ENCODE data around the gene CDHR3.

The CDHR3 gene

GRCh38 chr7:105934572-105935185 lies 28.4 kb upstream of the CDHR3 start:
- no peaks in the 10 kb centered on the region for H3K36me3 ChIP-seq (ENCODE audit: insufficient read depth, low read length)
- H3K27me3 ChIP-seq (ENCODE audit: insufficient read depth, low read length), result no peaks in the 10 kb centered on the region
- H3K79me2 ChIP-seq (ENCODE audit: control insufficient read depth, insufficient read depth, low read length, unreplicated experiment), result no peaks in the 10 kb centered on the region
- H2AFZ ChIP-seq (ENCODE audit: low read length, unreplicated experiment), result no peak overlapping the region
- H3K27ac ChIP-seq (ENCODE audit: low read depth, low read length), result no peak overlapping the region
- H3K4me1 ChIP-seq (ENCODE audit: control insufficient read depth, insufficient read depth, low read length, unreplicated experiment), result peaks cover 25% of the 10 kb centered on the region
- no peak overlapping the region for H3K4me3 ChIP-seq (ENCODE audit: low read depth, low read length)

GRCh38 chr7:105935250-105935649 lies 27.8 kb upstream of the CDHR3 start:
- H3K4me1 ChIP-seq (ENCODE audit: control insufficient read depth, insufficient read depth, low read length, unreplicated experiment), result peaks cover 25% of the 10 kb centered on the region
- no peaks in the 10 kb centered on the region for H3K79me2 ChIP-seq (ENCODE audit: control insufficient read depth, insufficient read depth, low read length, unreplicated experiment)
- no peak overlapping the region for H3K4me3 ChIP-seq (ENCODE audit: low read depth, low read length)
- H3K36me3 ChIP-seq (ENCODE audit: insufficient read depth, low read length), result no peaks in the 10 kb centered on the region
- H2AFZ ChIP-seq (ENCODE audit: low read length, unreplicated experiment), result no peak overlapping the region
- H3K27ac ChIP-seq (ENCODE audit: low read depth, low read length), result no peak overlapping the region
- H3K27me3 ChIP-seq (ENCODE audit: insufficient read depth, low read length), result no peaks in the 10 kb centered on the region

DNA sequence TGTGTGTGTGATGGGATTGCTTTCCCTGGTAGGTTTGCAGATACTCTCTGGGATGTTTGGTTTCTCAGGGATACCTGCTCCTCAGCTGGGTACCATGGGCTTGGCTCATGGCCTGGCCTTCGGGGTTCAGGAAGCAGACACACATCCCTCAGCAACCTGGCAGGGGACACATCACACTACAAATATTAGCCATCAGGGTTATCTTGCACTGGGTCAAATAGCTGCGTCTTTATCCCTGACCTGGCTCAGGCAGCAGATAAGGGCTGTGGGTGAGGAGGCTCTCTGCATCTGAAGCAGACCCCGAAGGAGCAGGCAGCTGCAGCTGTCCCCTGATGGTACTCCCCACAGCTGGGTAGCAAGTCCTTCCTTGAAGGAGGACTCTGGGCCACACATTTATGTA lies 25.7 kb upstream of the CDHR3 start:
- Histone ChIP-seq H3K4me1 (ENCODE audit: control insufficient read depth, insufficient read depth, low read length, unreplicated experiment) (peaks cover 18% of the 10 kb centered on the region), H3K79me2 (ENCODE audit: control insufficient read depth, insufficient read depth, low read length, unreplicated experiment) (no peaks in the 10 kb centered on the region), H3K27ac (ENCODE audit: low read depth, low read length) (no peak overlapping the region), H3K4me3 (ENCODE audit: low read depth, low read length) (no peak overlapping the region), H2AFZ (ENCODE audit: low read length, unreplicated experiment) (no peak overlapping the region), H3K36me3 (ENCODE audit: insufficient read depth, low read length) (no peaks in the 10 kb centered on the region), H3K27me3 (ENCODE audit: insufficient read depth, low read length) (no peaks in the 10 kb centered on the region)

DNA sequence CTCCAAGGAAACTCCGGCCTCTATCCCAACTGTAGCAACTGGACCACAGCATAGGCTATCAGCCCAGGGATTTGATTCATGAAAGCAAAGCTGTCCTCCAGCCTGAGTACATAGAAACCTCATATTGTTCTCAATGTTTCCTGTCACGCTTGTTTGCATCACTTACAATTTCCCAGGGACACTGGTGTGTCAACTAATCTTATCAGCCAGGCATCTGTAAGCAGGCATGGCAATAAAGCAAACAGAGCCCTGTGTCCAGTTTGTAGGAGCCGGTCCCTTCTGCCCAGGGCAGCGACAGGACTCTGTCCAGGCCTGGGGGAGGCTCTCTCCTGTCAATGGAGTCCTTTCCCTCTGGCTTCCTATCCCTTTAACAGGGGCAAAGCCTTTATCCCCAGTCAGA lies 23.0 kb upstream of the CDHR3 start:
- Histone ChIP-seq H3K27ac (ENCODE audit: low read depth, low read length) (no peak overlapping the region), H3K4me3 (ENCODE audit: low read depth, low read length) (no peak overlapping the region), H3K27me3 (ENCODE audit: insufficient read depth, low read length) (peaks cover under 1% of the 10 kb centered on the region; the same call in 1 of the 2 replicates), H3K4me1 (ENCODE audit: control insufficient read depth, insufficient read depth, low read length, unreplicated experiment) (no peaks in the 10 kb centered on the region), H3K79me2 (ENCODE audit: control insufficient read depth, insufficient read depth, low read length, unreplicated experiment) (no peaks in the 10 kb centered on the region), H3K36me3 (ENCODE audit: insufficient read depth, low read length) (no peaks in the 10 kb centered on the region), H2AFZ (ENCODE audit: low read length, unreplicated experiment) (no peak overlapping the region)

DNA sequence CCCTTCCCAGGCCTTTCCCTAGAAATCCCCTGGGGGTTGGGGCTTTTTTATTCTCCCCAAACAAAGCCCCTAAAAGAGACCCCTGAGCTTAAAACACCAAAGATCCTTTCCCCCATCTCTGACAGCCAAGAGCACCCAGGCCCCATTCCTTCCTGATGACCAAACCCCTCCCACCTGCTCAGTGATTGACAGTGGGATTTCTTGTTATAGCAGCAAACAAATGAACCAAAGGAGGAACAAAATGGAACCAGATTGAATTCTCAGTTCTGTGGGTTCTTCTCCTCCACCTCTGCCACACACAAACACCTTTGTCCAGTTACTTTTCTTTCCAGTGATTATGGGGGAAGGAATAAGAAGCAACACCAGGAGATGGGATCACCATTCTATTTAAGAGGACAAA lies 21.5 kb upstream of the CDHR3 start:
- no peak overlapping the region for H3K4me3 ChIP-seq (ENCODE audit: low read depth, low read length)
- H2AFZ ChIP-seq (ENCODE audit: low read length, unreplicated experiment), result no peak overlapping the region
- no peak overlapping the region for H3K27ac ChIP-seq (ENCODE audit: low read depth, low read length)
- no peaks in the 10 kb centered on the region for H3K79me2 ChIP-seq (ENCODE audit: control insufficient read depth, insufficient read depth, low read length, unreplicated experiment)
- peaks cover 13% of the 10 kb centered on the region; the same call in 1 of the 2 replicates for H3K27me3 ChIP-seq (ENCODE audit: insufficient read depth, low read length)
- H3K4me1 ChIP-seq (ENCODE audit: control insufficient read depth, insufficient read depth, low read length, unreplicated experiment), result no peaks in the 10 kb centered on the region
- no peaks in the 10 kb centered on the region for H3K36me3 ChIP-seq (ENCODE audit: insufficient read depth, low read length)

DNA sequence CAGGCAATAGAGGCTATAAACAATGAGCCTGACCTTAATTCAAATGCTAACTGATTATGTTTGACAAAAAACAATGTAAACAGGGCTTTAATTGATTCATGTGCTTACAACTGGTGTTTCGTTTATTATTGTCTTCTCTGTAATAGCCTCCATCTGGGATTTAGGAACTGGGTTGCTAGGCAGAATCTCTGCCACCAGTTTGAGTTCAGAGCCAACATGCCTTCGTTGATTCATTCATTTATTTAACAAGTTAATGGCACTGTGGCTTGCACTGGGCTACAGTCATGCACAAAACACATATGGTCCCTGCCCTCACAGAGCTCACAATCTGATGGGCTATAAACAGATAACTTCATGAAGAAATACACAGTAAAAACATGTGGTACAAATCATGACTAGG lies 19.6 kb upstream of the CDHR3 start:
- H2AFZ ChIP-seq (ENCODE audit: low read length, unreplicated experiment), result no peak overlapping the region
- no peaks in the 10 kb centered on the region for H3K4me1 ChIP-seq (ENCODE audit: control insufficient read depth, insufficient read depth, low read length, unreplicated experiment)
- peaks cover 24% of the 10 kb centered on the region for H3K27me3 ChIP-seq (ENCODE audit: insufficient read depth, low read length)
- H3K79me2 ChIP-seq (ENCODE audit: control insufficient read depth, insufficient read depth, low read length, unreplicated experiment), result no peaks in the 10 kb centered on the region
- H3K36me3 ChIP-seq (ENCODE audit: insufficient read depth, low read length), result no peaks in the 10 kb centered on the region
- no peak overlapping the region for H3K4me3 ChIP-seq (ENCODE audit: low read depth, low read length)
- H3K27ac ChIP-seq (ENCODE audit: low read depth, low read length), result no peak overlapping the region

DNA sequence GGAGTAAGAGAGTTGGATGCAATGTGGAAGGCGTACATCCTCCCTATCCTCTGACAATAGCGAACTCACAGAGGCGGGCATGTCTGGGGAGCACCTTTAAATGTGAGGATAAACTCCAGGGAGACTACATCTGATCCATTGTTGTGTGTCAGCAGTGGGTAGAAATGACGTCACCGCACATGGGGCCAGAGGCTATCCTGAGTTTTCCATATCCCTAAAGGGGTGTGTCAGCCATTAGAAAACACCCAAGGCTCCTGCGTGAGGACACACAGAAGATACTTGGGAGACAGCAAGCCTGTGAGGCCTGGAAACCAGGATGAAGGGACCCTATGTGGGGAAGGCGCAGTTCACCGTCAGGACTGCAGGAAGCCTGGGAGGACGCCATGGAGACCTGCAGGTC lies 17.2 kb upstream of the CDHR3 start:
- Histone ChIP-seq H3K27ac (ENCODE audit: low read depth, low read length) (no peak overlapping the region), H3K79me2 (ENCODE audit: control insufficient read depth, insufficient read depth, low read length, unreplicated experiment) (no peaks in the 10 kb centered on the region), H3K4me1 (ENCODE audit: control insufficient read depth, insufficient read depth, low read length, unreplicated experiment) (no peaks in the 10 kb centered on the region), H3K4me3 (ENCODE audit: low read depth, low read length) (no peak overlapping the region), H3K27me3 (ENCODE audit: insufficient read depth, low read length) (peaks cover 24% of the 10 kb centered on the region), H3K36me3 (ENCODE audit: insufficient read depth, low read length) (no peaks in the 10 kb centered on the region), H2AFZ (ENCODE audit: low read length, unreplicated experiment) (no peak overlapping the region)

GRCh38 chr7:105951597-105951996 lies 11.5 kb upstream of the CDHR3 start:
- no peaks in the 10 kb centered on the region for H3K79me2 ChIP-seq (ENCODE audit: control insufficient read depth, insufficient read depth, low read length, unreplicated experiment)
- H3K27me3 ChIP-seq (ENCODE audit: insufficient read depth, low read length), result peaks cover 12% of the 10 kb centered on the region
- H3K36me3 ChIP-seq (ENCODE audit: insufficient read depth, low read length), result no peaks in the 10 kb centered on the region
- H3K4me1 ChIP-seq (ENCODE audit: control insufficient read depth, insufficient read depth, low read length, unreplicated experiment), result no peaks in the 10 kb centered on the region
- H2AFZ ChIP-seq (ENCODE audit: low read length, unreplicated experiment), result no peak overlapping the region
- H3K27ac ChIP-seq (ENCODE audit: low read depth, low read length), result no peak overlapping the region
- no peak overlapping the region for H3K4me3 ChIP-seq (ENCODE audit: low read depth, low read length)

DNA sequence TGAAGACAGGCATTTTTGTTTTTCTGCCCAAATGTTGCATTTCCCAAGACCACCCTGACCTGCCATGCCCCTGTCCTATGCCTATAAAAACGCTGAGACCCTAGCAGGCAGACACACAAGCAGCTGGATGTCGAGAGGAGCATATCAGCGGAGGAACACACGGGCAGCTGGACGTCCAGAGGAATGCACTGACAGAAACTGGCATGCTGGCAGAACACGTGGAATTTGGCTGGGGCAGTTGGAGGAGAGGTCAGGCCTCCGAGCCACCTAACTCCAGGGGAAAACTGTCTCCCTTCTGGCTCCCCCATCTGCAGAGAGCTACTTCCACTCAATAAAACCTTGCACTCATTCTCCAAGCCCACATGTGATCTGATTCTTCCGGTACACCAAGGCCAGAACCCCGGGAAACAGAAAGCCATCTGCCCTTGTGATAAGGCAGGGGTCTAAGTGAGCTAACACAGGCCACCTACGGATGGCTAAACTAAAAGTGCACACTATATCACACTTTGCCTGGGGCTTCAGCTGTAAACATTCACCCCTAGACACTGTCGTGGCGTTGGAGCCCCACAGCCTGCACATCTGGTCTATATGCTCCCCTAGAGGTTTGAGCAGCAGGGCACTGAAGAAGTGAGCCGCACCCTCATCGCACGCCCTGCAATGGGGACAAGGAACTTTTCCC lies 10.0 kb upstream of the CDHR3 start:
- Histone ChIP-seq H3K36me3 (ENCODE audit: insufficient read depth, low read length) (no peaks in the 10 kb centered on the region), H3K79me2 (ENCODE audit: control insufficient read depth, insufficient read depth, low read length, unreplicated experiment) (no peaks in the 10 kb centered on the region), H2AFZ (ENCODE audit: low read length, unreplicated experiment) (no peak overlapping the region), H3K4me3 (ENCODE audit: low read depth, low read length) (no peak overlapping the region), H3K4me1 (ENCODE audit: control insufficient read depth, insufficient read depth, low read length, unreplicated experiment) (no peaks in the 10 kb centered on the region), H3K27ac (ENCODE audit: low read depth, low read length) (no peak overlapping the region), H3K27me3 (ENCODE audit: insufficient read depth, low read length) (peaks cover 3% of the 10 kb centered on the region; the same call in 1 of the 2 replicates)

GRCh38 chr7:105954711-105955110 lies 8.4 kb upstream of the CDHR3 start:
- Histone ChIP-seq H3K27ac (ENCODE audit: low read depth, low read length) (no peak overlapping the region), H3K36me3 (ENCODE audit: insufficient read depth, low read length) (no peaks in the 10 kb centered on the region), H2AFZ (ENCODE audit: low read length, unreplicated experiment) (no peak overlapping the region)

More at GRCh38 chr7:105954711-105955110, 8.4 kb upstream of the CDHR3 start:
- no peaks in the 10 kb centered on the region for H3K27me3 ChIP-seq (ENCODE audit: insufficient read depth, low read length)
- no peaks in the 10 kb centered on the region for H3K79me2 ChIP-seq (ENCODE audit: control insufficient read depth, insufficient read depth, low read length, unreplicated experiment)
- no peak overlapping the region for H3K4me3 ChIP-seq (ENCODE audit: low read depth, low read length)
- H3K4me1 ChIP-seq (ENCODE audit: control insufficient read depth, insufficient read depth, low read length, unreplicated experiment), result no peaks in the 10 kb centered on the region
